ENCODE results near the gene SH3RF3. TPM values are rescaled to one million over a fixed set of nuclear protein-coding genes. Genes with fewer than 3 reads are reported as not detected.

SH3RF3 gene
- total RNA-seq, 1 experiment from 2014 or later = not detected

DNA sequence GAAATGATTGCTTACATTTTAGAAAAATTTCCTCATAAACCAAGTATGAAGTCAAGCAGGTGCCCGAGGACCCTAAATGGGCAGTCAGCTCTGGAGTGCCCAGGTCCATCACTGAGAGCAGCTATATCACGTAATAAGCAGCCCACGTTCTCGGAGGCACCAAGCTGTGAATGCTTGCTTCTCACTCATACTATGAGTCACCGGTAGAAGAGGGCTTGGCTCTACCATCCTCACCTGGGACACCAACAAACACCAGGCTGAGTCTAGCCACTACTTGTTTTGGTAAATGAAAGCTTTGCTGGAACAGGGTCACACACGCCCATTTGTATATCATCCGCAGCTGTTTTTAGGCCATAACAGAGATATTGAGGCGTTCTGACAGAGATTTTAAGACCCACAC, 277.3 kb downstream of the SH3RF3 start:
- TF ChIP-seq SP1 (IDR thresholded peaks at IDR 0.05; ENCODE audit: low read depth) = no peak
- no peak for TF ChIP-seq SRF (IDR thresholded peaks at IDR 0.05; ENCODE audit: low read depth)
- TF ChIP-seq, protein P1, sequence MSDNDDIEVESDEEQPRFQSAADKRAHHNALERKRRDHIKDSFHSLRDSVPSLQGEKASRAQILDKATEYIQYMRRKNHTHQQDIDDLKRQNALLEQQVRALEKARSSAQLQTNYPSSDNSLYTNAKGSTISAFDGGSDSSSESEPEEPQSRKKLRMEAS (IDR thresholded peaks at IDR 0.05) = no peak
- no peak for TF ChIP-seq RAD21 (IDR thresholded peaks at IDR 0.05; ENCODE audit: low read depth)
- TF ChIP-seq ELF1 (IDR thresholded peaks at IDR 0.05; ENCODE audit: borderline replicate concordance, low read depth) = no peak
- no peak for TF ChIP-seq YY1 (IDR thresholded peaks at IDR 0.05; ENCODE audit: extremely low read depth, insufficient replicate concordance, low read depth, low read length)
- no peak overlapping the region for H3K9ac ChIP-seq (ENCODE audit: low read length)
- H2AFZ ChIP-seq (ENCODE audit: low read depth, low read length, poor library complexity, severe bottlenecking) = no peak overlapping the region
- no peak overlapping the region for H3K4me3 ChIP-seq (replicated peaks in 1 of 2; ENCODE audit: low read depth in 1 of 2, low read length in 2 of 2)
- H3K9me3 ChIP-seq (ENCODE audit: control insufficient read depth in 1 of 2, insufficient read depth in 1 of 2, low read depth in 1 of 2, low read length in 2 of 2) = no peaks in the 10 kb centered on the region
- ChIA-PET CTCF (no interaction called here), POLR2A (no interaction called here), RAD21 (ENCODE audit: low non-redundant PET in 1 of 2, low total read pairs in 2 of 2, uncharacterized antibody in 2 of 2, unreplicated experiment in 2 of 2) (no interaction called here)
- intact Hi-C loops (cut with micrococcal nuclease) = no loop called here
- no peaks in the 10 kb centered on the region for H3K9me2 ChIP-seq (ENCODE audit: insufficient read depth)
- no TSS peak for BruUV-seq (replicated peaks)
- H4K20me1 ChIP-seq (ENCODE audit: insufficient read depth) = no peaks in the 10 kb centered on the region
- peaks cover 0 to 4% of the 10 kb centered on the region in 2 experiments; a peak in 1 of 4 replicates for H3K4me1 ChIP-seq (ENCODE audit: control insufficient read depth in 1 of 2, insufficient read depth in 2 of 2, low read length in 2 of 2)
- no peaks in the 10 kb centered on the region for H3K36me3 ChIP-seq (ENCODE audit: control insufficient read depth in 1 of 2, insufficient read depth in 2 of 2, low read length in 2 of 2)
- DNase-seq (ENCODE audit: low read depth, low spot score) = no peak
- H3K79me2 ChIP-seq (ENCODE audit: insufficient read depth, low read length) = no peaks in the 10 kb centered on the region
- H3K4me2 ChIP-seq (ENCODE audit: low read length) = no peak overlapping the region
- H3K27me3 ChIP-seq (ENCODE audit: insufficient read depth, low read length) = no peaks in the 10 kb centered on the region
- ATAC-seq = no peak
- H3K27ac ChIP-seq (ENCODE audit: low read depth, low read length) = no peak overlapping the region

DNA sequence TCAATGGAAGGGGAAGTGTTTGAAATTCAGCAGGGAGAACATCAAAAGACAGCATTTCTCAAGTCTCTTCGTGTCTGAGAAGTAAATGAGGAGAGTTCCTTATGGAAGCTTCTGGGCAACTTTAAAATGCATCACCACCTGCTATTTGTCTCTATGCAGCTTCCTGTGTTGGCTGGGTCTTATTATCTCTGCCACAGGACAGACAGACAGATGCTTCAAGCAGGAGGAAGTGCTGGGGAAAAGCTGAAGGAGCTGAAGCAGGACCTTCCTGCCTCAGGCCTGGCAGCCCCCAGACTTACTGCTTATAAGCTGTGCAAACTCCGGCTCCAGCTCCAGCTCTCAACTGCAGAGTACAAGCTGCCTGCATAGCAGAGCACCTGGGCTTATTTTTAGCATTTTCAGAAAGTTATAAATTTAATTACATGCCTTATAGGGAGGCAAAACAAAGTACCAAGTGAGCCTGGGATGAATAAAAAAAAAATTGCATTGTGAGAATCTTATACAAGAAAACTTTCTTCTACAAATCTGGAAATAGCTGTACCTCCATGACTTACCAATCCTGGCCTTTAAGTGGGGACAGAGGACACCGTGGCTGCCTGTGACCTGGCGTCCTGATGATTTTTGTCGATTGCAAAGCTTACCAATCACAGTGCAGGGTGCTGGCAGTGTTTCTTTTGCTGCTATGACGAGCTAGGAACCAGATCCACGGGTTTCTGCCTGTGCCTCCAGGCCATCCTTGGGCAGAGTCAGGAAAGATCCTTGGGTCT, 278.5 kb downstream of the SH3RF3 start:
- DNase-seq (ENCODE audit: low read depth, low spot score) (no peak), ATAC-seq (no peak)
- intact Hi-C loops (cut with micrococcal nuclease) = no loop called here
- Histone ChIP-seq H3K9me2 (ENCODE audit: insufficient read depth) (no peaks in the 10 kb centered on the region), H3K79me2 (ENCODE audit: insufficient read depth, low read length) (no peaks in the 10 kb centered on the region), H3K36me3 (ENCODE audit: control insufficient read depth in 1 of 2, insufficient read depth in 2 of 2, low read length in 2 of 2) (no peaks in the 10 kb centered on the region), H3K27me3 (ENCODE audit: insufficient read depth, low read length) (no peaks in the 10 kb centered on the region), H3K9me3 (ENCODE audit: control insufficient read depth in 1 of 2, insufficient read depth in 1 of 2, low read depth in 1 of 2, low read length in 2 of 2) (no peaks in the 10 kb centered on the region), H4K20me1 (ENCODE audit: insufficient read depth) (no peaks in the 10 kb centered on the region), H3K27ac (ENCODE audit: low read depth, low read length) (no peak overlapping the region), H3K4me3 (replicated peaks in 1 of 2; ENCODE audit: low read depth in 1 of 2, low read length in 2 of 2) (no peak overlapping the region), H3K4me2 (ENCODE audit: low read length) (no peak overlapping the region), H3K9ac (ENCODE audit: low read length) (no peak overlapping the region), H2AFZ (ENCODE audit: low read depth, low read length, poor library complexity, severe bottlenecking) (no peak overlapping the region), H3K4me1 (ENCODE audit: control insufficient read depth in 1 of 2, insufficient read depth in 2 of 2, low read length in 2 of 2) (peaks cover 0 to 4% of the 10 kb centered on the region in 2 experiments; a peak in 1 of 4 replicates)
- CTCF ChIA-PET = interaction anchor here (1.1 kb wide), 1 partner anchor 21 kb away, joined by 3 read pairs; no protein-coding TSS in a partner anchor
- BruUV-seq (replicated peaks) = no TSS peak
- TF ChIP-seq, protein P2, sequence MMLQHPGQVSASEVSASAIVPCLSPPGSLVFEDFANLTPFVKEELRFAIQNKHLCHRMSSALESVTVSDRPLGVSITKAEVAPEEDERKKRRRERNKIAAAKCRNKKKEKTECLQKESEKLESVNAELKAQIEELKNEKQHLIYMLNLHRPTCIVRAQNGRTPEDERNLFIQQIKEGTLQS (IDR thresholded peaks at IDR 0.05) = no peak
- TF ChIP-seq ZFX (IDR thresholded peaks at IDR 0.05) (no peak), YY1 (IDR thresholded peaks at IDR 0.05; ENCODE audit: extremely low read depth, insufficient replicate concordance, low read depth, low read length) (no peak), RAD21 (IDR thresholded peaks at IDR 0.05; ENCODE audit: low read depth) (no peak), POLR2A (IDR thresholded peaks at IDR 0.05; ENCODE audit: borderline replicate concordance, extremely low read depth, insufficient read depth, insufficient read length) (no peak), SIN3A (IDR thresholded peaks at IDR 0.05; ENCODE audit: low read depth) (no peak), POLR2AphosphoS5 (IDR thresholded peaks at IDR 0.05; ENCODE audit: low read depth, low read length) (no peak), EZH2phosphoT487 (IDR thresholded peaks at IDR 0.05; ENCODE audit: borderline replicate concordance) (no peak), EGR1 (IDR thresholded peaks at IDR 0.05; ENCODE audit: low read depth) (no peak), TCF7L2 (IDR thresholded peaks at IDR 0.05; ENCODE audit: borderline replicate concordance, extremely low read depth, insufficient read depth, insufficient read length) (no peak), CEBPB (IDR thresholded peaks at IDR 0.05; ENCODE audit: low read depth) (no peak), SP1 (IDR thresholded peaks at IDR 0.05; ENCODE audit: low read depth) (no peak), ZNF274 (IDR thresholded peaks at IDR 0.05; ENCODE audit: low read depth, low read length) (no peak), FOSL1 (IDR thresholded peaks at IDR 0.05; ENCODE audit: low read depth) (no peak), EZH2 (IDR thresholded peaks at IDR 0.05) (no peak)
- TF ChIP-seq, protein P1 (IDR thresholded peaks at IDR 0.05) = no peak
- TF ChIP-seq, protein P3, sequence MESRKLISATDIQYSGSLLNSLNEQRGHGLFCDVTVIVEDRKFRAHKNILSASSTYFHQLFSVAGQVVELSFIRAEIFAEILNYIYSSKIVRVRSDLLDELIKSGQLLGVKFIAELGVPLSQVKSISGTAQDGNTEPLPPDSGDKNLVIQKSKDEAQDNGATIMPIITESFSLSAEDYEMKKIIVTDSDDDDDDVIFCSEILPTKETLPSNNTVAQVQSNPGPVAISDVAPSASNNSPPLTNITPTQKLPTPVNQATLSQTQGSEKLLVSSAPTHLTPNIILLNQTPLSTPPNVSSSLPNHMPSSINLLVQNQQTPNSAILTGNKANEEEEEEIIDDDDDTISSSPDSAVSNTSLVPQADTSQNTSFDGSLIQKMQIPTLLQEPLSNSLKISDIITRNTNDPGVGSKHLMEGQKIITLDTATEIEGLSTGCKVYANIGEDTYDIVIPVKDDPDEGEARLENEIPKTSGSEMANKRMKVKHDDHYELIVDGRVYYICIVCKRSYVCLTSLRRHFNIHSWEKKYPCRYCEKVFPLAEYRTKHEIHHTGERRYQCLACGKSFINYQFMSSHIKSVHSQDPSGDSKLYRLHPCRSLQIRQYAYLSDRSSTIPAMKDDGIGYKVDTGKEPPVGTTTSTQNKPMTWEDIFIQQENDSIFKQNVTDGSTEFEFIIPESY (IDR thresholded peaks at IDR 0.05; ENCODE audit: extremely low read depth, insufficient replicate concordance, low read length) = no peak
- POLR2A ChIA-PET = no interaction called here
- RAD21 ChIA-PET (ENCODE audit: low non-redundant PET in 1 of 2, low total read pairs in 2 of 2, uncharacterized antibody in 2 of 2, unreplicated experiment in 2 of 2) = no interaction called here

All from HCT116 (cell line).